Femur (tissue), 1 donor: ENCODE measurements around the gene METTL23.

ENCODE experiments used
- DNase-seq: peaks from one replicate; pipeline ENCODE4 v3.0.0-alpha.2; 2017

The METTL23 gene

GRCh38 chr17:76775021-76775600 is 48.5 kb downstream of the METTL23 start:
- DNase-seq, result no peak

DNA sequence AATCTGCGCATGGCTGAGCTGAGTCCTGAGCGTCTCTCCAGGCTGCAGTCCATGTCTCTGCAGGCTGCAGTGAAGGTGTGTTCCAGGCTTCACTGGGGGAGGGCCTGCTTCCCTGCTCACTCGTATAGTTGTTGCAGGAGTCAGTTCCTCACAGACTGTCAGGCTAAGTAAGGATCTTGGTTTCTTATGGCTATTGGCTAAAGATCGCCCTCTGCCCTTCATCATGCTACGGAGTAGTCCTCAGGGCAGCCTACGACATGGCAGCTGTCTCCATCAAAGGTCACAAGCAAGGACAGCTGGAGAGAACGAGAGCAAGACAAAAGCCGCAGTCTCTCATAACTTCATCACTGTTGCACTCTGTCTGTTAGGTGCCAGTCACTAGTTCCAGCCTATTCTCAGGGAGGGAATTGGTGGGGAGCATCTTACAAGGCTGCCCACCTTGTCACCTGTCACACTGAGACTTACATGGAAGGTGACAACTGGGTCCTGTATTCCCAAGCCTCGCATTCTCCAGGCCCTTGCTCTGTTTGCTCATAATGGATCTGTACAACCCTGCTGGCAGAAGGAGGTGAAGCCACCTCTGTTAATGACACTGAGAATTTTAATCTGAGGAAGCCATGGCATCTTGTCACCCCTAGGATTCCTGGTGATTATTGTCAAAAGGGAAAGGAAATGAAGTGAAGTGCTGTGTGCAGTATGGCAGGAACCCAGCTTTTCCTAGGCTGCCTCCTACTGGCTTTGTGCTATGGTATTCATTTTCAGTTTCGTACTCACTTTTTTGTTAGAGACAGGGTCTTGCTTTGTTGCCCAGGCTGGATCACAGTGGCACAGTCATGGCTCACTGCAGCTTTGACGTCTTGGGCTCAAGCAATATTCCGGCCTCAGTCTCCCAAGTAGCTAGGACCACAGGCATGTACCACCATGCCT is 54.7 kb downstream of the METTL23 start:
- no peak for DNase-seq

DNA sequence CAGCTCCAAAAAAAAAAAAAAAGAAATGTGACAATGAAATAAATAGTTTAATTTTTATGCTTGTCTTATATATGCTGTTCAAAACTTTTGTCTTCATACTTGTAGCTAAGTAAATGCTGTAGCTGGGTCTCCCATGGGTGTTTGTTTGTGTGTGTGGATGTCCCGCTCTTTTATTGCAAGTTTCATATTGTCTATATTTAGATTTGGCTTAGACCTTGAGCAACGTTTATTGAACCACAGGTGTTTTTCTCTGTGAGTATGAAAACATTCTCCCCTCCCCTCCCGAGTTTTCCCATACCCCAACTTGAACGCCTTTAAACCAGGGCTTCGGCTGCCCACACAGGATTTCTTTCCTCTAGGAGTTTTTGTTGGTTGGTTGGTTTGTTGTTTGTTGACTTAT is 56.5 kb downstream of the METTL23 start:
- no peak for DNase-seq
